Activated CD4-positive, alpha-beta T cell treated with anti-CD3 and anti-CD28 coated beads, Interleukin-2, Interleukin-4, amounts not matched to agents 100 ng/mL and 50 ng/mL, durations not matched to agents 16 hours and 8 hours (primary cell): ENCODE data around the gene RPS18.
"Not testable (repeated sequence)": the region's sequence is repeated elsewhere in the genome, so short reads cannot be mapped to it uniquely, and the experiment has no call there.

Experiments
- DNase-seq: peaks from one replicate; pipeline ENCODE4 v3.0.0-alpha.2; 2020; ENCODE audit warnings: low spot score

The RPS18 gene

DNA sequence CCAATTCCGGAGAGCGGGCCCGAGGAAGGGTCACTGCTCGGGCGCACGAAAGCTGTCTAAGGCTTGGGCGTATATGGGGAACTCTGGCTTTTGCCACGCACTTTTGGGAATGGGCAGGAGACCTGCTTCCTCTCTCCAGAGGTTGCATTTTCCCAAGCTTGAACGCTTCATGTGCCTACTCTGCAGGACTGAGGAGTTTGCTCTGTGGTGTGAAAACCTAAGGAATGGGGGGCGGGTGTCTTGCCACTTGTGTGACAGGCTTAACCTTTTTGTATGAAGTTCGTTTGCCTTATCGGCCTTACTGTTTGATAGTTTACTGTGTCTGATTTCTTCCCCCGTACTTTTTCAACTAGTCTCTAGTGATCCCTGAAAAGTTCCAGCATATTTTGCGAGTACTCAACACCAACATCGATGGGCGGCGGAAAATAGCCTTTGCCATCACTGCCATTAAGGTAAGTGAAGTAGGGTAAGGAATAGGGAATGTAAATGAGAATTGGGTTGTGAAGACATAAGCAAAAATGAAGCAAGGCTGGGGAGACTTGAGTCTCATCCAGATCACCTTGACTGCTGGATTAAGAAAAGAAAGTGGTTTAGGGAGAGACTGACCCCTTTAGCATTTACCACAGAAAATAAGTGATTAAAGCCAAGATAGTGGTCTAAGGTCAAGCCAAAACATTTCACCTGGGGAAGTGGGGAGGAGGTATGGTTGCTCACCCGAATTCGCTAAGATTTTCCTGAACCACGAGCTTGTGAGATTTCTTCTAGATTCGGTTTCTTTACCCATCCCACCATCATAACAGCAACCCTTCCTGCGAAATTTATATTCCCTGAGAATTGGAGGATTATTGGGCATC, 627 bp downstream of the RPS18 start:
- no peak for DNase-seq

DNA sequence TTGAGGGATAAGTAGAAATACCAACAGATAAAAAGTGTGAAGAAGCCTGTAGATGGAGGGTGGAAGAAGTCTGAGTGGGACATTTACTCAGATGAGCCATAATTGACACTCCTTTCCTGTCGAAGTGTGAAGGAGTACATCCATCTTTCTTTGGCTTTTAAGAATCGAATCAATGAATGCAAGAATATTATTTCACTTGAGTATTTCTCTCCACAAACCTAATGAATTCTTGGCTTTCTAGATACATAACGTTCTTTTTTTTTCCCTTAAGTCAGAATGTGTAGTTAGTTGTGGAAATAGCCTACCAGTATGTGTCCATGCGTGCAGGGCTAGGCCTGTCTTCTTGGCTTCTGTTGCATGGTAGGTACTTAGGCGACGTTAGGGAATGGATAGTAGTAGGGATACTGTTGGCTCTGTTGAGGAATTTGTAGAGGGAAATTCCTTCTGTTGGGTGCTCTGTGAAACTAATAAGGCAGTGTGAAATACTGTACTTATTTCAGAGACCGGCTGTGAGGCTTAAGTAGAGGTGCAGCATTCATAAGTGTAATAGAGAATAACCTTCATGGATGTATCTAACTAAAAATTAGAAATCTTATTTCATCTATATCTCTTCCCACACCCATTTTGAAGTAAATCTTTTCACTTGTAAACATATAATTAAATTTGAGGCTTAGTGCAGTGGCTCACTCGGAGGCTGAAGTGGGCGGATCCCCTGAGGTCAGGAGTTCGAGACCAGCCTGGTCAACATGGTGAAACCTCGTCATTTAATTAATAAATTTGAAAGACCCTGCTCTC, 1.5 kb downstream of the RPS18 start:
- no peak for DNase-seq

- no peak for DNase-seq
These were observed 2.3 kb downstream of the RPS18 start for GRCh38 chr6:33273924-33274902.

DNA sequence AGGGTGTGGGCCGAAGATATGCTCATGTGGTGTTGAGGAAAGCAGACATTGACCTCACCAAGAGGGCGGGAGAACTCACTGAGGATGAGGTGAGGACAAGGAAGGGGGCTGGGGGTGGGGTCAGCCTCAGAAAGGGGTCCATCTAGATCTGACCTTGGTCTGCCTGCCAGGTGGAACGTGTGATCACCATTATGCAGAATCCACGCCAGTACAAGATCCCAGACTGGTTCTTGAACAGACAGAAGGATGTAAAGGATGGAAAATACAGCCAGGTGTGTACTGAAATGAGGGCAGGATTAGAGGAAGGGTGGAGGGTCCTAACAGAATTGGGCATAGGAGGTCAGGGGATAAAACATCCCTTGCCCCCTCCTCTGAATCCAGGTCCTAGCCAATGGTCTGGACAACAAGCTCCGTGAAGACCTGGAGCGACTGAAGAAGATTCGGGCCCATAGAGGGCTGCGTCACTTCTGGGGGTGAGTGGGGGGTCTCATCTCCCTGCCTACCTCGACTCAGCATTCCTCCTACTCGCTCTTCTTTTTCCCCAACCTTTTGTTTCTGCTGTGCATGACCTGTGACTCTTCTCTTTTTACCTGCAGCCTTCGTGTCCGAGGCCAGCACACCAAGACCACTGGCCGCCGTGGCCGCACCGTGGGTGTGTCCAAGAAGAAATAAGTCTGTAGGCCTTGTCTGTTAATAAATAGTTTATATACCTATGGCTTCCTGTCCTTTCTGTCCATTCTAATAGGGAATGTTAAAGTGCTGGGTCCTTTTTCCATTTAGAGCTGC, 4.1 kb downstream of the RPS18 start:
- peak; percentile 33 for DNase-seq

DNA sequence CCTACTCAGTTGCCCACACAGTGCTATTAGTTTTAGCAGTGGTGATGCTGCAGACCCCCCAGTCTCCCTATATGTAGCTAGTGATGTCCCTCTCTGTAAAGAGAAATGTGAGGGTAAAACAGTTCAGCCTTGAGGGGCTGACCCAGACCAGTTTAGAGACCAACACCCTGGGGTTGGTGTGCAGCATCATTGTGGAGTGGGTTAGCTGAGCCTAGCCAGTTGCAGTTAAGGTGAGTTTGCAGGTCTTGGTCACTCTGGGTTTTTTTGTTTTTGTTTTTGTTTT, 4.6 kb downstream of the RPS18 start:
- DNase-seq, result no peak

DNA sequence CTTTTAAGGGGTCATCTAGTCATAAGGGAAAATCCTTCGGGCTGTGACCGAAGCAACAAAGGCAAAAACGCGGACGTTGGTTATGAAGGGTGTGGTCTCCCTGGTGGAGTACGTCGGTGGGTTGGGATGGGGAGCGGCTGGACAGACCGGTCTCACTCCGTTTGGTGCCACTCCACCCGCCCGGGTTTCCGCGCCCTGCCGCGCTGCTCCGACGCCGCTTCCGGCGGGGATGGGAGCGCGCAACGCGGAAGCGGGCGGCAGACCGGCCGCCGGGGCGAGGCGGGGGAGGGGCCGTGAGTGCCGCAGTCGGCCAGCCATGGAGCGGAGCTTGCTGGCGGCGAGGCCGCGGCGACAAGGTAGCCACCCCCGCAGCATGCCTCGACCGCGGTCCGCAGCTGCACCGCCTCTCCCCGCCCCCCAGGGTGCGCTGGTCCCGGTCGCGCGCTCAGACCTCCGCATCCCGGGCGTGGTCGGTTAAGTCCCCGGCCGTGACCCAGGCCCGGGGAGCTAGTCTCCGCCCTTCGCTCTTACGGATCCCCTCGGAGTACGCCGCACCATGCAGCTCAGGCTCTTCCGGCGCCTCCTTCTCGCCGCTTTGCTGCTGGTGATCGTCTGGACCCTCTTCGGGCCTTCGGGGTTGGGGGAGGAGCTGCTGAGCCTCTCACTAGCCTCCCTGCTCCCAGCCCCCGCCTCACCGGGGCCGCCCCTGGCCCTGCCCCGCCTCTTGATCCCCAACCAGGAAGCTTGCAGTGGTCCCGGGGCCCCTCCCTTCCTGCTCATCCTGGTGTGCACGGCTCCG, 5.2 kb downstream of the RPS18 start, which contains the start of gene B3GALT4:
Gene B3GALT4, plus strand, starts transcription at position 260 of the 799 bp plus-strand sequence. Its CDS starts 297 bp downstream, at position 557.
- peak; percentile 83 for DNase-seq

- DNase-seq, result peak; percentile 33
These were observed 6.0 kb downstream of the RPS18 start for GRCh38 chr6:33277663-33278391.

DNA sequence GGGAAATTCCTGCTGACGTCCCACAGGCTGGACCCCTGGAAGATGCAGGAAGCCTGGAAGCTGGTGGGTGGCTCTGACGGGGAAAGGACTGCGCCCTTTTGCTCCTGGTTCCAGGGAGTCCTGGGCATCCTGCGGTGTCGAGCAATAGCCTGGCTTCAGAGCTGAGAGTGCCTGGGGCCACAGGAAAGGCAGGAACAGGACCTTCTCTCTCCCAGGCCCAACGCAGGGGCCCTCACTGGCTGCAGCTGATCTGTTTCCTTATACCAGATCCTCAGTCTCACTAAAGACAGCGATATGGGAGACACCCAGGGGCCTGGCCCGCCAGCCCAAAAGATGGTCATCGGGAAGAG, 6.5 kb downstream of the RPS18 start:
- DNase-seq, result no peak

GRCh38 chr6:33278810-33279209, 6.9 kb downstream of the RPS18 start:
- no peak for DNase-seq

- no peak for DNase-seq
These were observed 7.4 kb downstream of the RPS18 start for GRCh38 chr6:33279257-33279695.

DNA sequence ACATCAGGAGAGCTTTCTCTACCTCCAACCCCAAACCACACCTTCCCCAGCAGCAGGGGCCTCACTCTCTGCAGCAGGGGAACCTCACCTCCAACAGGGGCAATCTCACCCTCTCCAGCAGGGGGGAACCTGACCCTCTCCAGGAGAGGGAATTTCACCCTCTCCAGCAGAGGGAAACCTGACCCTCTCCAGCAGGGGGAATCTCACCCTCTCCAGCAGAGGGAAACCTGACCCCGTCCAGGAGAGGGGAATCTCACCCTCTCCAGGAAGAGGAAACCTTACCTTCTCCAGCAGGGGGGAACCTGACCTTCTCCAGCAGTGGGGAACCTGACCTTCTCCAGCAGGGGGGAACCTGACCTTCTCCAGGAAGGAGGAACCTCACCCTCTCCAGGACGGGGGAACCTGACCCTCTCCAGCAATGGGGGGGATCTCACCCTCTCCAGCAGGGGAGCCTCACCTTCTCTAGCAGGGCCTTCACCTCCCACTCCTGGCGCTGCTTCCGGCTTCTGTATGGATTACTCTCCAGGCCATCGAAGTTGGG, 8.2 kb downstream of the RPS18 start:
- DNase-seq, result no peak

DNA sequence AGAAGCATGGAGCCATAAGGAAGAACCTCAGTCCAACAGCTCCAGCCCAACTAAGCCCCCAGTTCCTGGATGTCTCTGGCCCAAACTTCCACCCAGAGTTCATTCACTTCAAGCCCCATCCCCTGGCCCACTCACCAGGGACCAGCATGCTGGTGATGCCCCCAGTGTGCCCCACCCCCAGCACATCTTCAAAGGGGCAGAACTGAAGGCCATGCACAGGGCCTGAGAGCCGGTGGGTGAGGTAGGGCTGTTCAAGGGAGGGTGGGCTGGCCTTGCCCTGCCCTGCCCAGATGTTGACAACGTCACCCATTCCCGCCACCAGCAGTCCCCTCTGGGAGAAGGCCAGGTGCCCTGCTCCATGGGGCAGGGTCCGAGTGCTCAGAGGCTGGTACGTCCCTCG, 8.7 kb downstream of the RPS18 start:
- no peak for DNase-seq

GRCh38 chr6:33285214-33285613, 13.3 kb downstream of the RPS18 start:
- not testable (repeated sequence) for DNase-seq

DNA sequence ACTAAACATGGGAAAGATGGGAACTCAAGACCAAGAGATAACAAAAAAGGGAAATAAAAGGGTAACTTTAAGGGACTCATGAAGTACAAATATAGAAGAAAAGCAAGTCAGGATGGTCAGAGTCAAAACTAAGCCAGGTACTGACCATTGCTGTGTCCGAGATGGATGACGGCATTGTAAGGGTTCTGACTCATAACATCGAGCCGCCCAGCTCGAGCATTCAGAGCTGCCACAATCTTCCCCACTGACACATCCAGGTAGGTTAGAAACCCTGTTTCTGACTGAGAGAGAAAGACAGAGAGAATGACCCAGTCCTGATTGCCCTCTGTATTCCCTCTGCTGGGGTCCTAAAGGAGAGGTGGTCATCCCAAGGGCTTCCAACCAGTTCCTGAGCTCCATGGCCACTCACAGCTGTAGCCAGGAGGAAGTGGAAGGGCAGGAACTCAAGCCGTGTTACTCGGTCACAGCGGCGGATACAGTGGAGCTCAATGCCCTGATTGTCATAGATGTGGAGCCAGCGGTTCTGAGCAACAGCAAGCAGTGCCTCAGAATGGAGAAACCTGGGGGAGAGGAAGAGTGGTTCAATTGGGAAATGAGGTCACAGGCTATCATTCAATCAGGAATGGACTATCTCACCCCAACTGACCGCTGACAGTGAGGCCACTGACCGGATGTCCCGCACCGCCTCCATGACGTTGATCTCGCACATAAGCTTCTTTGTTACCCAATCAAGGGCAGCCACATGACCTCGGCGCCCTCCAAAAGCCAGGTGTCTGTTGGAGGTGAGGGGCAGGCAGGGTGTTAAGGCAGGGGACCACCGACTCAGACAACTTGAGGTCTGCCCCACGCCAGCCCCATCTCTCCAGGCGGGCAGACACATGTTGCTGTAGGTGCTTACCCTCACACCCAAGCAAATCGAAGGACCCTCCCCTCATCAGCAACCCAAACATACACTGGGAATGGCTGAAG, 15.4 kb downstream of the RPS18 start:
- DNase-seq, result no peak

DNA sequence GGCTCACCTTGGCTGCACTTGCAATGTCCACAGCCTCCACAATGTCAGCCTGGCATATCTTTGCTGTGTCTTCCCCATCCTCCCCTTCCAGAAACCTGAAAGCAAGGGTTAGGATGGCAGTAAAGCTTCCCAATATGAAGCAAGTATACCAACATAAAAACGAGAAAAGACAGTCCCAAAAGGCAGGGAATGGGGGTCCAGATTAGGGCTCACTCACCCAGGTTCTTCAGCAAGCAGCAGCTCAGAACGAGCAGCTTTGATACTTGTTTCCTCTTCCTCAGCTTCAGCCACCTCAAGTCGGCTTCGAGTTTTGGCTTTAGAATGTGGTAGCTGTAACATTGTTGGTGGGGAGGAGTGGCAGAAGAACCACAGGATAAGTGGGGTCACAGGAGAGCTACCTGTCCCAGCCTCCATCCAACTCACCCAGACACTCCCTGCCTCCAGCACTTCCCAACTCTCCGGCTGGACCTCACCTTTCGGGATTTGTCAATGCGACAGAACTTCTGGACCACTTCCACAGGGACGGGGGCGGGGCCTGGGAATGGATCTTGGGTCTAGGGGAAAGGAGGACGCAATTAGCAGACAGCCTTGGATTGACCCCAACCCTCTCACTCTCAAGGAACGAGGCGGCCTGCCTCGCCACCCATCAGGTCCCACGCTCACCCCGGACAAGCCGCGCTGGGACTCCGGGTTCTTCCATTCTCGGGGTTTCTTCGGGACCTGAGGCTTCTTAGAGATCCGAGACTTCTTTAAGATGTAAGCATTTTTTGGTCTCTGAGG, 16.5 kb downstream of the RPS18 start:
- DNase-seq, result no peak

GRCh38 chr6:33288921-33289783, 17.3 kb downstream of the RPS18 start, which contains the start of the genes PFDN6 and WDR46:
PFDN6 (plus strand) TSS chr6:33289601; CDS start chr6:33289857, 256 bp downstream.
WDR46 (minus strand) TSS chr6:33289239; CDS start chr6:33289170, 69 bp downstream.
- peak; percentile 90 for DNase-seq
